Endothelial cell of umbilical vein (primary cell): ENCODE results near the gene MAPK8. TPM values are rescaled to one million over a fixed set of nuclear protein-coding genes. Genes with fewer than 3 reads are reported as not detected.

Source experiments
- BruUV-seq: library from RNA; stranded (reverse); fragments of 400-500 nt; replicated peaks from 2 replicates; lab custom pipeline; 2021; lab: Mats Ljungman, UMichigan
- CTCF ChIA-PET: fragments of 300-600, 350-600 bp; sonication (Branson Sonifier 250); formaldehyde crosslinking; loops from one replicate; lab custom pipeline; 2021; ENCODE audit warnings: antibody characterized with exemption, inconsistent platforms; lab: Charles Lee
- POLR2A ChIA-PET: fragments of 300-600, 350-600 bp; sonication (Branson Sonifier 250); formaldehyde crosslinking; loops from one replicate; lab custom pipeline; 2021; ENCODE audit warnings: antibody characterized with exemption, inconsistent platforms; lab: Charles Lee
- DNase-seq: peaks from one replicate; pipeline ENCODE4 v3.0.0-alpha.2; 2011; ENCODE audit warnings: low read depth, low spot score
- FAIRE-seq: peaks from 2 replicates; lab custom pipeline; 2011; peaks lifted over from hg19 to GRCh38; lab: Jason Lieb, UNC
- H2AFZ ChIP-seq: 2 replicates; pipeline ENCODE4 v1.6.0; 2012; ENCODE audit warnings: low read depth, low read length, control low read depth, inconsistent platforms
- H3K27ac ChIP-seq: 2 replicates; pipeline ENCODE4 v1.5.1; 2011; ENCODE audit warnings: low read depth, mild to moderate bottlenecking, control low read depth, low read length, moderate library complexity; ENCODE audit not compliant: insufficient read depth
- H3K27me3 ChIP-seq, 2 experiments: 2 replicates each; pipeline versions ENCODE4 v1.6.0 to v1.6.1; 2011; ENCODE audit warnings: low read length in 2 of 2, mixed read lengths in 1 of 2; ENCODE audit not compliant: control insufficient read depth in 2 of 2, insufficient read depth in 2 of 2
- H3K36me3 ChIP-seq, 2 experiments: 2 replicates in 1 of 2; 3 replicates in 1 of 2; pipeline ENCODE4 v1.5.1; 2011; ENCODE audit warnings: low read length in 2 of 2, mild to moderate bottlenecking in 1 of 2, moderate library complexity in 1 of 2; ENCODE audit not compliant: control insufficient read depth in 2 of 2, insufficient read depth in 2 of 2; ENCODE audit errors: extremely low read depth in 1 of 2
- H3K4me1 ChIP-seq: 3 replicates; pipeline ENCODE4 v1.5.1; 2011; ENCODE audit warnings: mild to moderate bottlenecking, low read length; ENCODE audit not compliant: control insufficient read depth, insufficient read depth; ENCODE audit errors: extremely low read depth
- H3K4me2 ChIP-seq: 2 replicates; pipeline ENCODE4 v1.6.1; 2011; ENCODE audit warnings: low read length, control low read depth, mixed read lengths; ENCODE audit not compliant: insufficient read depth
- H3K4me3 ChIP-seq, 3 experiments: fragments of 200-600 bp in 1 of 3; sonication (generic), shearing (Covaris generic) in 1 of 3; replicated peaks in 1 of 3; 2 replicates each; pipeline ENCODE4 v1.5.1; 2011 to 2016; ENCODE audit warnings: control low read depth in 3 of 3, low read length in 3 of 3, mild to moderate bottlenecking in 2 of 3, inconsistent platforms in 1 of 3, low read depth in 1 of 3, moderate library complexity in 1 of 3; ENCODE audit not compliant: insufficient read depth in 1 of 3
- H3K79me2 ChIP-seq: 2 replicates; pipeline ENCODE4 v1.6.0; 2012; ENCODE audit warnings: low read length, inconsistent platforms; ENCODE audit not compliant: control insufficient read depth, insufficient read depth
- H3K9ac ChIP-seq: replicated peaks from 2 replicates; pipeline ENCODE3; 2011; ENCODE audit warnings: low read length, control low read depth; ENCODE audit not compliant: insufficient read depth; ENCODE audit errors: extremely low read depth
- H3K9me1 ChIP-seq: replicated peaks from 3 replicates; pipeline ENCODE4 v1.6.0; 2011; ENCODE audit warnings: mild to moderate bottlenecking, low read length; ENCODE audit not compliant: control insufficient read depth, insufficient read depth; ENCODE audit errors: extremely low read depth
- H3K9me3 ChIP-seq: replicated peaks from 2 replicates; pipeline ENCODE4 v1.5.1; 2012; ENCODE audit warnings: low read length, inconsistent platforms; ENCODE audit not compliant: control insufficient read depth, insufficient read depth
- H4K20me1 ChIP-seq: replicated peaks from 2 replicates; pipeline ENCODE3; 2011; ENCODE audit warnings: mild to moderate bottlenecking, low read length; ENCODE audit not compliant: control insufficient read depth, insufficient read depth; ENCODE audit errors: extremely low read depth
- EZH2 ChIP-seq: IDR thresholded peaks from 2 replicates; pipeline ENCODE4 v1.6.1; 2012; ENCODE audit warnings: borderline replicate concordance, low read depth, mild to moderate bottlenecking, moderate library complexity, low read length, inconsistent platforms; ENCODE audit not compliant: severe bottlenecking
- GATA2 ChIP-seq: IDR thresholded peaks from 2 replicates; pipeline ENCODE4 v1.7.0; 2011; ENCODE audit warnings: low read depth, mild to moderate bottlenecking, moderate library complexity, mixed read lengths, low read length; ENCODE audit not compliant: insufficient read length, insufficient read depth
- JUN ChIP-seq: IDR thresholded peaks from 2 replicates; pipeline ENCODE4 v1.6.1; 2011; ENCODE audit warnings: borderline replicate concordance, low read depth; ENCODE audit not compliant: insufficient read length, insufficient read depth
- MYC ChIP-seq: IDR thresholded peaks from one replicate; pipeline ENCODE4 v1.6.1; 2011; ENCODE audit warnings: mild to moderate bottlenecking, low read depth, low read length
- POLR2A ChIP-seq: IDR thresholded peaks from 2 replicates; pipeline ENCODE4 v1.6.1; 2012; ENCODE audit warnings: low read depth, mild to moderate bottlenecking, control low read depth, low read length
- POLR2AphosphoS5 ChIP-seq: IDR thresholded peaks from 2 replicates; pipeline ENCODE4 v1.6.1; 2012; ENCODE audit warnings: low read depth, mild to moderate bottlenecking, control low read depth, low read length, moderate library complexity; ENCODE audit not compliant: insufficient read depth
- dilution Hi-C: fragments of 300-500 bp; cut with MboI; formaldehyde crosslinking; loops from one replicate; pipeline ENCODE4 v1.15.0; 2019; ENCODE audit warnings: low sequenced_read_pairs; ENCODE audit not compliant: extremely low pct_ligation_motif_present
- intact Hi-C: fragments of 100-400 bp; cut with micrococcal nuclease; formaldehyde crosslinking; loops from one replicate; pipeline ENCODE4 v1.10.0; 2022
- polyA plus RNA-seq, 4 experiments: library from polyadenylated mRNA; depleted of rRNA in 3 of 4; stranded (reverse) in 3 of 4; unstranded in 1 of 4; fragments of >200 nt; gene quantifications; 2 replicates each; pipeline versions ENCODE4 v1.2.1 to v1.2.3, GENCODE V29; 2011 to 2012; ENCODE audit warnings: missing spikeins in 1 of 4
- total RNA-seq: library from RNA; stranded (reverse); gene quantifications from 2 replicates; pipeline ENCODE4 v1.2.3, GENCODE V29; 2021
- TF ChIP-seq, protein P1 (sequence below), 2 donors: IDR thresholded peaks; 1 replicate in 1 of 2; 2 replicates in 1 of 2; pipeline ENCODE4 v1.5.1; 2011; ENCODE audit warnings: low read length in 2 of 2, mild to moderate bottlenecking in 2 of 2, moderate library complexity in 2 of 2, control low read depth in 1 of 2, inconsistent platforms in 1 of 2, low read depth in 1 of 2; ENCODE audit not compliant: insufficient read depth in 1 of 2; ENCODE audit errors: extremely low read depth in 1 of 2
- TF ChIP-seq, protein P2 (sequence below): IDR thresholded peaks from 2 replicates; pipeline ENCODE4 v1.6.1; 2011; ENCODE audit not compliant: insufficient read depth, insufficient read length

The MAPK8 gene
- total and polyA plus RNA-seq, 2 donors (not counting 3 experiments of a cell fraction or from before 2014, with no cell fraction given): 25.3 to 56.2 TPM

DNA sequence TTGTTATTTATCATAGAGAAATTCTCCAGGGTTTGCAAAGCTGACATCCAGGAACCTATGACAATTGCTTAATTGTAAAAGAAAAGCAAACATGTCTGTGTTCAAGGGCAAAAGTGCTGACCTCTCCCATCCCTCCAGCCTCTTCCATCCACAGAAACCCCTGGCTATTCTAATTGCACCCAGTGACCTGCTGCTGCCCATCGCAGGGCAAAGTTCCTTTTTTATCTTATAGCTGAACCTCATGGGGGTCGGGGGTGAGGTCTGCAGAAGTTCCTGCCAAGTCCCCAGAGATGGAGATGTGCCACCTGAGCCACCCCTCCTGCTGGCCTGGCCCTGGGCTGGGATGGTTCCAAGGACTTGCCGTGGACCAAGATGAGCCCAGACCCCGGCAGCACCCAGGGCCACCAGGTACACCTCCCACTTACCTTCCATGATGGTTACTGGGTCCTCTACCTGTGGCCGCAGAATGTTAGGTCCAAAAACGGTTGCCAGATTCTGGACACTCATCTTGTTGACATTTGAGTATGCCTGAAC is 146.5 kb downstream of the MAPK8 start:
- H3K36me3 ChIP-seq: peaks cover 3 to 14% of the 10 kb centered on the region in 2 experiments
- H3K4me2 ChIP-seq: no peak overlapping the region
- H3K9me3 ChIP-seq: no peaks in the 10 kb centered on the region
- H4K20me1 ChIP-seq: no peaks in the 10 kb centered on the region
- dilution Hi-C loops: no loop called here
- intact Hi-C loops: no loop called here
- peaks cover 2% of the 10 kb centered on the region for H3K79me2 ChIP-seq
- ChIA-PET POLR2A (no interaction called here), CTCF (no interaction called here)
- no peak overlapping the region for H2AFZ ChIP-seq
- DNase-seq (no peak), FAIRE-seq (no peak)
- no TSS peak for BruUV-seq
- H3K27ac ChIP-seq: no peak overlapping the region
- no peaks in the 10 kb centered on the region for H3K27me3 ChIP-seq
- TF ChIP-seq, protein P1, sequence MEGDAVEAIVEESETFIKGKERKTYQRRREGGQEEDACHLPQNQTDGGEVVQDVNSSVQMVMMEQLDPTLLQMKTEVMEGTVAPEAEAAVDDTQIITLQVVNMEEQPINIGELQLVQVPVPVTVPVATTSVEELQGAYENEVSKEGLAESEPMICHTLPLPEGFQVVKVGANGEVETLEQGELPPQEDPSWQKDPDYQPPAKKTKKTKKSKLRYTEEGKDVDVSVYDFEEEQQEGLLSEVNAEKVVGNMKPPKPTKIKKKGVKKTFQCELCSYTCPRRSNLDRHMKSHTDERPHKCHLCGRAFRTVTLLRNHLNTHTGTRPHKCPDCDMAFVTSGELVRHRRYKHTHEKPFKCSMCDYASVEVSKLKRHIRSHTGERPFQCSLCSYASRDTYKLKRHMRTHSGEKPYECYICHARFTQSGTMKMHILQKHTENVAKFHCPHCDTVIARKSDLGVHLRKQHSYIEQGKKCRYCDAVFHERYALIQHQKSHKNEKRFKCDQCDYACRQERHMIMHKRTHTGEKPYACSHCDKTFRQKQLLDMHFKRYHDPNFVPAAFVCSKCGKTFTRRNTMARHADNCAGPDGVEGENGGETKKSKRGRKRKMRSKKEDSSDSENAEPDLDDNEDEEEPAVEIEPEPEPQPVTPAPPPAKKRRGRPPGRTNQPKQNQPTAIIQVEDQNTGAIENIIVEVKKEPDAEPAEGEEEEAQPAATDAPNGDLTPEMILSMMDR (IDR thresholded peaks at IDR 0.05; ENCODE audit: extremely low read depth in 1 of 2, insufficient read depth in 1 of 2, low read depth in 1 of 2, low read length in 2 of 2): no peak
- no peak for TF ChIP-seq GATA2
- TF ChIP-seq EZH2: no peak
- TF ChIP-seq POLR2A: no peak
- no peak for TF ChIP-seq JUN
- TF ChIP-seq MYC: no peak
- no peak for TF ChIP-seq POLR2AphosphoS5
- TF ChIP-seq, protein P2, sequence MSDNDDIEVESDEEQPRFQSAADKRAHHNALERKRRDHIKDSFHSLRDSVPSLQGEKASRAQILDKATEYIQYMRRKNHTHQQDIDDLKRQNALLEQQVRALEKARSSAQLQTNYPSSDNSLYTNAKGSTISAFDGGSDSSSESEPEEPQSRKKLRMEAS: no peak
- no peak overlapping the region for H3K9ac ChIP-seq
- peaks cover 14% of the 10 kb centered on the region for H3K4me1 ChIP-seq
- H3K4me3 ChIP-seq: no peak overlapping the region
- no peaks in the 10 kb centered on the region for H3K9me1 ChIP-seq
